Measurements from ENCODE around the gene RAB21. TPM values are rescaled to one million over a fixed set of nuclear protein-coding genes. Genes with fewer than 3 reads are reported as not detected.
A peak's percentile ranks its signal among the peaks of the same experiment; 100 is the strongest.

Gene RAB21
- total and polyA plus RNA-seq, 8 donors: 45.8 to 77.7 (median 57.7) TPM

DNA sequence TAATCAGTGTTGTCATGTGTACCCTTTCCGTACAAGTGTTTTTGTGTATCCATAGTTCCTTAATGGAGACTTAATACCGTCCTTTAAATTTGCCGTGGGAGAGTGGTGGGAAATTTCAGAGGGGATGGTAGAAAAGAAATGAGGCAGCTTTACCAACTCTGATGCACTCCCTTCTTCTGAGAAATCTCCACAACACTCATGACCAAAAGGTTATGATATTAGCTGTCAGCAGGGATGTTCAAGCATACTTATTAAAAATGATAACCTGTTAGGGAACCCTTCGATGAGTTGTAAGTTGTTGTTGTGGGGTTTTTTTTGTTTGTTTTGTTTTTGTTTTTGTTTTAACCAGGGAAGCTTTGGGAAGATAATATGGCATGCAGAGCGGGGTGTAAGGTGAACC lies 12.5 kb downstream of the RAB21 start:
- peaks cover 0 to 24% of the 10 kb centered on the region in 2 donors for H3K36me3 ChIP-seq
- no peaks in the 10 kb centered on the region for H3K27me3 ChIP-seq
- H3K4me1 ChIP-seq: peaks cover 0 to 25% of the 10 kb centered on the region in 2 donors
- no peak for ATAC-seq
- H3K27ac ChIP-seq: no peak overlapping the region
- no peak for DNase-seq
- TF ChIP-seq, protein P1, sequence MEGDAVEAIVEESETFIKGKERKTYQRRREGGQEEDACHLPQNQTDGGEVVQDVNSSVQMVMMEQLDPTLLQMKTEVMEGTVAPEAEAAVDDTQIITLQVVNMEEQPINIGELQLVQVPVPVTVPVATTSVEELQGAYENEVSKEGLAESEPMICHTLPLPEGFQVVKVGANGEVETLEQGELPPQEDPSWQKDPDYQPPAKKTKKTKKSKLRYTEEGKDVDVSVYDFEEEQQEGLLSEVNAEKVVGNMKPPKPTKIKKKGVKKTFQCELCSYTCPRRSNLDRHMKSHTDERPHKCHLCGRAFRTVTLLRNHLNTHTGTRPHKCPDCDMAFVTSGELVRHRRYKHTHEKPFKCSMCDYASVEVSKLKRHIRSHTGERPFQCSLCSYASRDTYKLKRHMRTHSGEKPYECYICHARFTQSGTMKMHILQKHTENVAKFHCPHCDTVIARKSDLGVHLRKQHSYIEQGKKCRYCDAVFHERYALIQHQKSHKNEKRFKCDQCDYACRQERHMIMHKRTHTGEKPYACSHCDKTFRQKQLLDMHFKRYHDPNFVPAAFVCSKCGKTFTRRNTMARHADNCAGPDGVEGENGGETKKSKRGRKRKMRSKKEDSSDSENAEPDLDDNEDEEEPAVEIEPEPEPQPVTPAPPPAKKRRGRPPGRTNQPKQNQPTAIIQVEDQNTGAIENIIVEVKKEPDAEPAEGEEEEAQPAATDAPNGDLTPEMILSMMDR (IDR thresholded peaks at IDR 0.05): no peak
- intact Hi-C loops (cut with DNase I): no loop called here
- peaks cover 0 to 4% of the 10 kb centered on the region in 2 donors for H3K9me3 ChIP-seq
- H3K4me3 ChIP-seq: no peak overlapping the region

DNA sequence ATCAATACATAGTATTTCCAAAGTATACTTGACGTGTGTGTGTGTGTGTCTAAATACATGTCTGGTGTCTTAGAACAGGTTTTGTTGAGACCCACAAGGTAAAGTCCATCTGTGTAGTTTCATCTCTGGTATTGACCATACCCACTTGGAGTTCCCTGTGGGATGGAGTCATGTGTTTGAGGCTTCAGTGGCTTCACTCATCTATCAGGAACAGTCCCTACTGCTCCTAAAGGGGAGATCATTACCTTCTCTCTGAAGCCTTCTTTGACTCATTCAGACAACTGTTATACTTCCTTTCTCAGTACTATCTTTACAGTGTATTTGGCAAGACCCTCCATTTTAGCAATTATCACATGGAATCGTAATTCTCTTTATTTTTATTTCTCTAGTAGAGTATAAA lies 14.2 kb downstream of the RAB21 start:
- DNase-seq (no peak), ATAC-seq (no peak)
- TF ChIP-seq, protein P1 (IDR thresholded peaks at IDR 0.05): no peak
- H3K36me3 ChIP-seq: peaks cover 0 to 36% of the 10 kb centered on the region in 2 donors
- no peaks in the 10 kb centered on the region for H3K27me3 ChIP-seq
- H3K27ac ChIP-seq: no peak overlapping the region
- no peak overlapping the region for H3K4me3 ChIP-seq
- intact Hi-C loops (cut with DNase I): no loop called here
- H3K4me1 ChIP-seq: peaks cover 0 to 30% of the 10 kb centered on the region in 2 donors
- no peaks in the 10 kb centered on the region for H3K9me3 ChIP-seq

DNA sequence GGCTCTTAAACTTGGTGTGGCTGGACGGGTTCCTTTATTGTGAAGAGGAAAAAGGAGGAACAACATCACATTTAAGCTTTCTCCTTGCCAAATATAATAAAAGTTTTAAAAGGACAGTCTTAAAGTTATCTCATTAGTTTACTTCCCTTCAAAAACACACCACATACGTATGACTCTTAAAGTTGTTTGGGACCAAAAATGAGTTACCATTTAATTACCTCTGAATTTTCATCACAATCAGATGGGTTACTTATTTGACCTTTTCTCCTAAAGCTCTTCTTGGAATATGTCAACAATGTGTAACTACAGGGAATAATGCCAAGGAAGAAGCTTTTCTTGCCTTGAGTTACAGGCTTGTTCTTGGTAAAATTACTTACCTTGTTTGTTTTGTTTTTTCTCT lies 16.4 kb downstream of the RAB21 start:
- Histone ChIP-seq H3K4me1 (peaks cover 0 to 16% of the 10 kb centered on the region in 2 donors), H3K27me3 (no peaks in the 10 kb centered on the region), H3K36me3 (peaks cover 0 to 57% of the 10 kb centered on the region in 2 donors), H3K27ac (no peak overlapping the region), H3K9me3 (no peaks in the 10 kb centered on the region), H3K4me3 (no peak overlapping the region)
- intact Hi-C loops (cut with DNase I): no loop called here
- ATAC-seq: no peak
- DNase-seq: no peak
- TF ChIP-seq, protein P1 (IDR thresholded peaks at IDR 0.05): no peak

DNA sequence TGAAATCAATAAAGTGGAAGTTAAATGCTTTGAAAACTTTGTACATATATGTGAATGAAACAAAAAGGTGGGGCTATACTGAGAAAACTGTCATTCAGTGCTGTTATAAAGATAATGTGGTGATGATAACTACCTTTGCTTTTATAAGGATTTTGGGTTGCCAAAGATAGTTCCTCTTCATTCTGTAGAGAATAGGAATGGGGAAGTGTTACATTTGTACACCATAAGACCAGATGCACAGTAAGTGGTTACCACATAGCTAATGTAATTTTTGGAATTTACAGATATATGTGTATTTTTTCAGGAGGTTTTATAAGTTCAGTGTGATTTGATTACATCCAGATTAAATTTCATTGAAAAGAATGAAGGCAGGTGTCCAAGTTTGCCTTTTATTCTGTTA lies 18.1 kb downstream of the RAB21 start:
- no peaks in the 10 kb centered on the region for H3K27me3 ChIP-seq
- peaks cover 0 to 69% of the 10 kb centered on the region in 2 donors for H3K36me3 ChIP-seq
- TF ChIP-seq, protein P1 (IDR thresholded peaks at IDR 0.05): no peak
- H3K27ac ChIP-seq: no peak overlapping the region
- no peak overlapping the region for H3K4me3 ChIP-seq
- DNase-seq (no peak), ATAC-seq (peak; percentile 26)
- no peaks in the 10 kb centered on the region for H3K9me3 ChIP-seq
- intact Hi-C loops (cut with DNase I): no loop called here
- H3K4me1 ChIP-seq: peaks cover 0 to 16% of the 10 kb centered on the region in 2 donors

DNA sequence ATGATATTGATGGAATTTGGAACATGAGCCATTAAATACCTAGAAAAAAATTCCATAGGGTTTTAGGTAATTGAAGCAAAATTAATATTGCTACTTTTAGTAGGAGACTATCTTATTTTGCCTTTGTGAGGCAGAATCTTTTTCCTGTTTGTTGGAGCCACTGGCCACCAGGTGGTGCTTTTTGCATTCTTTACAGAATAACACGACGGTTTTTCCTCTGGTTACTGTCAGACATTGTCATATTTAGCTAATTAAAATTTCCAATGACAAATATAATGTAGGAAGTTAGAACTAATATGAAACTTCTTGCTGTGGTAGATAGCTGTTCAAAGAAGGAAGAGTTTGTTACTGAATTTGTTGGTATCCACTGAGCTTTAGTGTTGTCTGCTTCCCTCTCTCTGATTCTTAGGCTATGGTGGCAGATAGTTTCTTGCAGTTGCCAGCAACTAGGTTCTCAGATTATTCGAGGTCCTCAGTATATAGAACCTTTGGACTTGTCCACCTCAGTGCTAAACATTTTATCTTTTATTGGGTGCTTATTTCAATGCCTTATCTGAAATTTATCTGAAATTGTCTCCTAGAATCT lies 25.7 kb downstream of the RAB21 start:
- DNase-seq: peak in 2 of 4 donors; percentile 10 to 27
- no peak overlapping the region for H3K27ac ChIP-seq
- no peak overlapping the region for H3K4me3 ChIP-seq
- ATAC-seq: peak; percentile 72
- H3K27me3 ChIP-seq: no peaks in the 10 kb centered on the region
- H3K36me3 ChIP-seq: peaks cover 0 to 38% of the 10 kb centered on the region in 2 donors
- intact Hi-C loops (cut with DNase I): loop anchor here in 1 of 2 donors (10.0 kb wide), 1 partner anchor 64 kb away; no protein-coding TSS in a partner anchor
- TF ChIP-seq, protein P1 (IDR thresholded peaks at IDR 0.05): peak; percentile 45 to 68
- peaks cover 0 to 13% of the 10 kb centered on the region in 2 donors for H3K4me1 ChIP-seq
- no peaks in the 10 kb centered on the region for H3K9me3 ChIP-seq

Measured in left lung (tissue), 10 donors.